Neural cell (in vitro differentiated cells): ENCODE data around the gene CELSR2.

Source experiments
- EP300 ChIP-seq: fragments of 450-650 bp; conservative IDR thresholded peaks from 2 replicates; pipeline ENCODE4 v1.6.1; 2014; ENCODE audit warnings: antibody characterized with exemption, mild to moderate bottlenecking, moderate library complexity; ENCODE audit not compliant: poor library complexity, severe bottlenecking
- EZH2 ChIP-seq: fragments of 200-600, 300-800 bp; shearing (Covaris generic), sonication (generic); IDR thresholded peaks from 2 replicates; pipeline ENCODE4 v1.6.1; 2014; ENCODE audit warnings: antibody characterized with exemption, low read length, borderline replicate concordance, mild to moderate bottlenecking; ENCODE audit not compliant: insufficient read depth, poor library complexity, severe bottlenecking
- MXI1 ChIP-seq: fragments of 450-650 bp; conservative IDR thresholded peaks from 2 replicates; pipeline ENCODE4 v1.6.1; 2014; ENCODE audit warnings: antibody characterized with exemption, mild to moderate bottlenecking; ENCODE audit not compliant: poor library complexity, severe bottlenecking
- POLR2AphosphoS5 ChIP-seq: IDR thresholded peaks from 2 replicates; pipeline ENCODE4 v1.6.1; 2012
- RAD21 ChIP-seq: fragments of 450-650 bp; conservative IDR thresholded peaks from 2 replicates; pipeline ENCODE4 v1.6.1; 2014; ENCODE audit warnings: antibody characterized with exemption, mild to moderate bottlenecking, moderate library complexity
- TAF1 ChIP-seq: IDR thresholded peaks from 2 replicates; pipeline ENCODE4 v1.6.1; 2012; ENCODE audit warnings: low read depth
- TF ChIP-seq, protein P1 (sequence below): fragments of 450-650 bp; IDR thresholded peaks from 2 replicates; pipeline ENCODE4 v1.5.1; 2014; ENCODE audit warnings: antibody characterized with exemption, mild to moderate bottlenecking, moderate library complexity; ENCODE audit not compliant: poor library complexity, severe bottlenecking
- TF ChIP-seq, protein P2 (sequence below): IDR thresholded peaks from 2 replicates; pipeline ENCODE4 v1.6.1; 2012; ENCODE audit warnings: borderline replicate concordance

GRCh38 chr1:109225711-109226445 is 23.5 kb upstream of the CELSR2 start:
- TF ChIP-seq TAF1 (no peak), RAD21 (no peak), EZH2 (no peak), POLR2AphosphoS5 (no peak), MXI1 (no peak), EP300 (no peak)
- TF ChIP-seq, protein P1, sequence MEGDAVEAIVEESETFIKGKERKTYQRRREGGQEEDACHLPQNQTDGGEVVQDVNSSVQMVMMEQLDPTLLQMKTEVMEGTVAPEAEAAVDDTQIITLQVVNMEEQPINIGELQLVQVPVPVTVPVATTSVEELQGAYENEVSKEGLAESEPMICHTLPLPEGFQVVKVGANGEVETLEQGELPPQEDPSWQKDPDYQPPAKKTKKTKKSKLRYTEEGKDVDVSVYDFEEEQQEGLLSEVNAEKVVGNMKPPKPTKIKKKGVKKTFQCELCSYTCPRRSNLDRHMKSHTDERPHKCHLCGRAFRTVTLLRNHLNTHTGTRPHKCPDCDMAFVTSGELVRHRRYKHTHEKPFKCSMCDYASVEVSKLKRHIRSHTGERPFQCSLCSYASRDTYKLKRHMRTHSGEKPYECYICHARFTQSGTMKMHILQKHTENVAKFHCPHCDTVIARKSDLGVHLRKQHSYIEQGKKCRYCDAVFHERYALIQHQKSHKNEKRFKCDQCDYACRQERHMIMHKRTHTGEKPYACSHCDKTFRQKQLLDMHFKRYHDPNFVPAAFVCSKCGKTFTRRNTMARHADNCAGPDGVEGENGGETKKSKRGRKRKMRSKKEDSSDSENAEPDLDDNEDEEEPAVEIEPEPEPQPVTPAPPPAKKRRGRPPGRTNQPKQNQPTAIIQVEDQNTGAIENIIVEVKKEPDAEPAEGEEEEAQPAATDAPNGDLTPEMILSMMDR: no peak
- TF ChIP-seq, protein P2, sequence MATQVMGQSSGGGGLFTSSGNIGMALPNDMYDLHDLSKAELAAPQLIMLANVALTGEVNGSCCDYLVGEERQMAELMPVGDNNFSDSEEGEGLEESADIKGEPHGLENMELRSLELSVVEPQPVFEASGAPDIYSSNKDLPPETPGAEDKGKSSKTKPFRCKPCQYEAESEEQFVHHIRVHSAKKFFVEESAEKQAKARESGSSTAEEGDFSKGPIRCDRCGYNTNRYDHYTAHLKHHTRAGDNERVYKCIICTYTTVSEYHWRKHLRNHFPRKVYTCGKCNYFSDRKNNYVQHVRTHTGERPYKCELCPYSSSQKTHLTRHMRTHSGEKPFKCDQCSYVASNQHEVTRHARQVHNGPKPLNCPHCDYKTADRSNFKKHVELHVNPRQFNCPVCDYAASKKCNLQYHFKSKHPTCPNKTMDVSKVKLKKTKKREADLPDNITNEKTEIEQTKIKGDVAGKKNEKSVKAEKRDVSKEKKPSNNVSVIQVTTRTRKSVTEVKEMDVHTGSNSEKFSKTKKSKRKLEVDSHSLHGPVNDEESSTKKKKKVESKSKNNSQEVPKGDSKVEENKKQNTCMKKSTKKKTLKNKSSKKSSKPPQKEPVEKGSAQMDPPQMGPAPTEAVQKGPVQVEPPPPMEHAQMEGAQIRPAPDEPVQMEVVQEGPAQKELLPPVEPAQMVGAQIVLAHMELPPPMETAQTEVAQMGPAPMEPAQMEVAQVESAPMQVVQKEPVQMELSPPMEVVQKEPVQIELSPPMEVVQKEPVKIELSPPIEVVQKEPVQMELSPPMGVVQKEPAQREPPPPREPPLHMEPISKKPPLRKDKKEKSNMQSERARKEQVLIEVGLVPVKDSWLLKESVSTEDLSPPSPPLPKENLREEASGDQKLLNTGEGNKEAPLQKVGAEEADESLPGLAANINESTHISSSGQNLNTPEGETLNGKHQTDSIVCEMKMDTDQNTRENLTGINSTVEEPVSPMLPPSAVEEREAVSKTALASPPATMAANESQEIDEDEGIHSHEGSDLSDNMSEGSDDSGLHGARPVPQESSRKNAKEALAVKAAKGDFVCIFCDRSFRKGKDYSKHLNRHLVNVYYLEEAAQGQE: no peak
